Karpas-422 (cell line): ENCODE data around the gene AIG1. TPM values are rescaled to one million over a fixed set of nuclear protein-coding genes. Genes with fewer than 3 reads are reported as not detected.
A peak's percentile ranks its signal among the peaks of the same experiment; 100 is the strongest.
"Not testable (repeated sequence)": the region's sequence is repeated elsewhere in the genome, so short reads cannot be mapped to it uniquely, and the experiment has no call there.

Experiments used
- DNase-seq: peaks from one replicate; pipeline ENCODE4 v3.0.0-alpha.2; 2015
- H2AFZ ChIP-seq: fragments of 200-600 bp; sonication (generic); 2 replicates; pipeline ENCODE4 v1.6.1; 2014; ENCODE audit warnings: antibody characterized with exemption, low read length, mixed read lengths
- H3K27ac ChIP-seq: fragments of 200-600 bp; sonication (generic); 2 replicates; pipeline ENCODE4 v1.5.1; 2014; ENCODE audit warnings: mild to moderate bottlenecking, low read length, moderate library complexity
- H3K27me3 ChIP-seq: fragments of 200-600 bp; sonication (generic); 2 replicates; pipeline ENCODE4 v1.6.1; 2014; ENCODE audit warnings: low read length, mixed read lengths
- H3K36me3 ChIP-seq: fragments of 200-600 bp; sonication (generic); 2 replicates; pipeline ENCODE4 v1.6.1; 2014; ENCODE audit warnings: low read length, mixed read lengths; ENCODE audit not compliant: insufficient read depth
- H3K4me1 ChIP-seq: fragments of 200-600 bp; sonication (generic); 2 replicates; pipeline ENCODE4 v1.6.1; 2014; ENCODE audit warnings: mild to moderate bottlenecking, low read length, mixed read lengths
- H3K4me2 ChIP-seq: fragments of 200-600 bp; sonication (generic); 2 replicates; pipeline ENCODE4 v1.6.1; 2014; ENCODE audit warnings: low read length, low read depth, mild to moderate bottlenecking; ENCODE audit not compliant: poor library complexity, severe bottlenecking
- H3K4me3 ChIP-seq: fragments of 200-600 bp; sonication (generic); 2 replicates; pipeline ENCODE4 v1.5.1; 2014; ENCODE audit warnings: mild to moderate bottlenecking, antibody characterized with exemption, low read length, mixed read lengths
- H3K79me2 ChIP-seq: fragments of 200-600 bp; sonication (generic); 2 replicates; pipeline ENCODE4 v1.6.1; 2014; ENCODE audit warnings: mild to moderate bottlenecking, low read length, mixed read lengths
- H3K9ac ChIP-seq: fragments of 200-600 bp; sonication (generic); 2 replicates; pipeline ENCODE4 v1.6.0; 2014; ENCODE audit warnings: low read length
- H3K9me2 ChIP-seq: fragments of 200-600 bp; sonication (generic), shearing (Covaris generic); replicated peaks from 2 replicates; pipeline ENCODE4 v1.6.0; 2014; ENCODE audit warnings: mild to moderate bottlenecking, low read length, moderate library complexity; ENCODE audit not compliant: insufficient read depth
- H3K9me3 ChIP-seq: fragments of 300-700, 200-600 bp; sonication (generic); 2 replicates; pipeline ENCODE4 v1.6.1; 2014; ENCODE audit warnings: low read length, mixed read lengths
- H4K20me1 ChIP-seq: fragments of 200-600 bp; sonication (generic); 2 replicates; pipeline ENCODE4 v1.6.1; 2014; ENCODE audit warnings: mild to moderate bottlenecking, antibody characterized with exemption, low read length, low read depth; ENCODE audit not compliant: insufficient read depth
- total RNA-seq: library from RNA; depleted of rRNA; stranded (reverse); fragments of >200 nt; shearing (Covaris generic); gene quantifications from 2 replicates; pipeline ENCODE4 v1.2.3, GENCODE V29; 2014; ENCODE audit warnings: low replicate concordance

Gene AIG1
- total RNA-seq, 1 experiment from 2014 or later, result 10.2 TPM

DNA sequence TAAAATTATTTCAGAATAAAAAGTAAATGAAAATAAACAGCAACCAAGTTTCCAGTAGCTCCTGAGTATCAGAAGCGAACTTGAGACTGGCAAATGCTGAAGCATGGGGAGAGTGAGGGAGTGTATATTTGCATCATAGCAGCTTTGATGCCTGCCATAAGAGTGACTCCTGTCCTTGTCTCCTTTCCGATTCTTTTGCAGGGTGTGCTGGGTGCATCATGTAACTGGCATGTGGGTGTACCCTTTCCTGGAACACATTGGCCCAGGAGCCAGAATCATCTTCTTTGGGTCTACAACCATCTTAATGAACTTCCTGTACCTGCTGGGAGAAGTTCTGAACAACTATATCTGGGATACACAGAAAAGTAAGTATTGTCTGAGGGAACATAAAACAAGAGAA lies 272.4 kb downstream of the AIG1 start:
- no peaks in the 10 kb centered on the region for H3K27me3 ChIP-seq
- no peaks in the 10 kb centered on the region for H4K20me1 ChIP-seq
- H3K27ac ChIP-seq, result no peak overlapping the region
- no peaks in the 10 kb centered on the region for H3K4me1 ChIP-seq
- no peaks in the 10 kb centered on the region for H3K79me2 ChIP-seq
- H3K9me2 ChIP-seq, result no peaks in the 10 kb centered on the region
- no peak overlapping the region for H3K9ac ChIP-seq
- DNase-seq, result no peak
- H3K36me3 ChIP-seq, result no peaks in the 10 kb centered on the region
- H3K4me3 ChIP-seq, result no peak overlapping the region
- H2AFZ ChIP-seq, result no peak overlapping the region
- H3K4me2 ChIP-seq, result no peak overlapping the region
- H3K9me3 ChIP-seq, result no peaks in the 10 kb centered on the region

DNA sequence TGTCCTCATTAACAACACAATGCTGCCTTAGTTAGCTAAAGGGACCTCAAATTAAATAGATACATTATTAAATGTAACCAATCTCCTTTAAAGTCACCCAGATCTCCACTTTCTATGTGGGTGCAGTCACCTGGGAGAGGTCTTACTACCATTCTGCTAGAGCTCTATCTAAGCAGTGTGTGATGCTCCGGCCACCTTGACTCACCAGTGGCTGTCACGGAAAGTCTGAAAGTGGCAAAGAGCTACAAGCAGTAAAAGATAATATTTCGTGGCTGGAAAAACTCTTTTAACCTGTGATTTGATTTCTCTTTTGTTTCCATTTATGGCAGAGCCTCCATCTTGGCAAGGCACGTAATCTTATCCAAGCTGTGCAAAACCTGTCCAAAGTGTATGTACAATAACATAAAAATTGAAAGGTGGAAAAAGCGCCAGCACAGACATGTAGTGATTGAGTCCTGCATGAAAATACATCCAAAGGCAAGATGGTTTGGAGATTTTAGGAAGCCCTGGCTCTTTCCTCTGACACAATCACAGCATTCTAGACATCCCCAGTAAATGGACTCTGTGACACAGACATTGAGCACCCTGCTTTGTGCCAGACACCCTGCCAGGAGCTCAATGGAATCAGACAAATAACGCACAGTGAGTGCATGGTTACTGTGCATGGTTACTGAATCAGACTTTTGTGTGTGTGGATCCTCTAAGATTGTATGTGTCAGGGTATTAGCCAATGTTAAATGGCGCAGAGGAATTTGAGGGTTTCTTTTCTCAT lies 273.2 kb downstream of the AIG1 start:
- no peak for DNase-seq
- H3K4me1 ChIP-seq, result no peaks in the 10 kb centered on the region

DNA sequence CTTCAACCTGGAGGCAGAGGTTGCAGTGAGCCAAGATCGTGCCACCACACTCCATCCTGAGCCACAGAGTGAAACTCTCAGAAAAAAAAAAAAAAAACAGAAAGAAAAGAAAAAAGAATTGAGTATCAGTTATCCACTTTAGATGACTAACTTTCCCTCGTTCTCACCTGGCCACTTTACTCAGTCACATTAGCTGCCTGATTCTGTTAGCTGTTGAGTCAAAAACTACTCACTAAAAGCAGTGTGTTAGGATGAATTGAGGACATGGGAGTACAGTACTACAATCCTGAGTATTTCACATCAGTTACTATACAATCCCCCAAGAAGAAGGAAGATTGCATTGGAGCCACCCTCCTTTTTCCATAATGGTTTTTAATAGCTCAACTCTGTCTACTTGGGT lies 275.2 kb downstream of the AIG1 start:
- Histone ChIP-seq H3K36me3 (no peaks in the 10 kb centered on the region), H3K4me2 (no peak overlapping the region), H3K4me3 (no peak overlapping the region), H3K27me3 (no peaks in the 10 kb centered on the region), H3K4me1 (no peaks in the 10 kb centered on the region), H3K27ac (no peak overlapping the region), H4K20me1 (no peaks in the 10 kb centered on the region), H3K9me2 (no peaks in the 10 kb centered on the region), H2AFZ (no peak overlapping the region), H3K9ac (no peak overlapping the region), H3K79me2 (no peaks in the 10 kb centered on the region), H3K9me3 (no peaks in the 10 kb centered on the region)
- DNase-seq, result no peak

More for the DNA sequence above, 273.2 kb downstream of the AIG1 start:
- no peak overlapping the region for H3K4me2 ChIP-seq
- no peaks in the 10 kb centered on the region for H4K20me1 ChIP-seq
- no peaks in the 10 kb centered on the region for H3K9me3 ChIP-seq
- H3K9ac ChIP-seq, result no peak overlapping the region
- H2AFZ ChIP-seq, result no peak overlapping the region
- no peaks in the 10 kb centered on the region for H3K36me3 ChIP-seq
- no peaks in the 10 kb centered on the region for H3K9me2 ChIP-seq
- H3K79me2 ChIP-seq, result no peaks in the 10 kb centered on the region
- no peak overlapping the region for H3K4me3 ChIP-seq
- no peak overlapping the region for H3K27ac ChIP-seq
- no peaks in the 10 kb centered on the region for H3K27me3 ChIP-seq

DNA sequence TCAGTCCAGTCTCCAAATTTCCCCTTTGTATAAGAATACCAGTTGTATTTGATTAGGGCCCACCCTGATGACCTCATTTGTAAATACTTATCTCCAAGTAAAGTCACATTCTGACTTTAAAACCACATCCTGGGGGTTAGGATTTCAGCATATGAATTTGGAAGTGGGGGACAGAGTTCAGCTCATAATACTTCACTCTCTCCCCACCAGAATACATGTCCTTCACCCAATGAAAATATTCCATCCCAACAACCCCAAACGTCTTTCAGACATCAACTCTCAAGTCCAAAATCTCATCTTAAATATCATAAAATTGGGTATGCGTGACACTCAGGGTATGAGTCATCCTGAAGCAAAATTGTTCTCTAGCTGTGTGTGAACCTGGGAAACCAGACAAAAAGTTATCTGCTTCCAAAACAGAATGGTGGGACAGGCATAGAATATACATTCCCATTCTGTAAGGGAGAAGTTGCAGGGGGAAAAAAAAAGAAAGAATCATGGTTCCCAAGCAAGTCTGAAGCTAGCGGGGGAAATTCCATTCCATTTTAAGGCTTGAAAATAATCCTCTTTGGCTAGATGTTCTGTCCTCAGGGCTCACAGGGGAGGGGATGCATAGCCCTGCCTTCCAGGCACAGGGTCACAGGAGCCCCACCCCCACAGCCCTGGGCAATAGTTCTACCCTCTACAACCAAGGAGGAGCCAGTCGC lies 275.9 kb downstream of the AIG1 start:
- no peaks in the 10 kb centered on the region for H3K36me3 ChIP-seq

DNA sequence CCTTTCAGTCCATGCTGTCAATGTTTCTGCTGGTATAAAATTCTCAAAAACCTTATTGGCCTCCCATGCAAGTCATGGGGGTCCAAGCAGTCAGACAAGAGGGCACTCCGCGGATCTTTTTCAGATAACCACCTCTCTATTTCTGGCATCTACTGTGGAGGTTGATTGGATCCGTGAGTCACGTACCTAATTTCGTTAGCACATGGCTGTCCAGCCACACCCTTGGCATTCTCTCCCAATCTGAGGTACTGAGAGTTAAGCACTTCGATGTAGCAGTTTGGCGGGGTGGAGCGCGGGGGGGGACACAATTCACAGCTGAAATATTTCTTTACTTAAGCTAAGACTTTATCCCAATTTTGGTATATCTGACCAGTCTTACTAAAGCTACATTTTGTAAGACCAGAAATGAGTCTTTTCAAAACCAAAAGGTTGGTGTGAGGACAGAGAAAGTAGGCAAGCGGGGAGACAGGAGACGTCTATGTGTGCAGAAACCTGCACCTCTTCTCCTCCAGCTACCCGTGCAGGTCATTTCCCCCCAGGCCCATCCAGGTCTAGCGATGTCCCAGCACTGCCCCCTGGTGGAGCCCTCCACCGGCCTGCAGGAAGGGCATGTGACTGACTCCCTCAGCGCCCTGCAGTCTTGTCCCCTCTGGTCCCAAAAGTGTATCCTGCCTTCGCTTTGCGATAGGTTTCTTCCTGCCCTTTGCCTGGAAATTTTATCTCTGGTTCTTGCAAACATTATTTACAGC lies 276.7 kb downstream of the AIG1 start:
- no peaks in the 10 kb centered on the region for H3K9me3 ChIP-seq
- H3K4me1 ChIP-seq, result no peaks in the 10 kb centered on the region
- peak; percentile 85 for DNase-seq
- H3K4me2 ChIP-seq, result no peak overlapping the region
- no peak overlapping the region for H3K27ac ChIP-seq
- no peaks in the 10 kb centered on the region for H3K79me2 ChIP-seq
- H3K4me3 ChIP-seq, result no peak overlapping the region
- no peak overlapping the region for H2AFZ ChIP-seq
- H3K36me3 ChIP-seq, result no peaks in the 10 kb centered on the region
- H3K9me2 ChIP-seq, result no peaks in the 10 kb centered on the region
- H4K20me1 ChIP-seq, result no peaks in the 10 kb centered on the region
- H3K9ac ChIP-seq, result no peak overlapping the region
- no peaks in the 10 kb centered on the region for H3K27me3 ChIP-seq

More for the DNA sequence above, 275.9 kb downstream of the AIG1 start:
- Histone ChIP-seq H3K4me3 (no peak overlapping the region), H4K20me1 (no peaks in the 10 kb centered on the region), H3K79me2 (no peaks in the 10 kb centered on the region), H3K9me2 (no peaks in the 10 kb centered on the region), H3K9ac (no peak overlapping the region), H3K9me3 (no peaks in the 10 kb centered on the region), H3K27me3 (no peaks in the 10 kb centered on the region), H3K4me2 (no peak overlapping the region), H2AFZ (no peak overlapping the region), H3K27ac (no peak overlapping the region), H3K4me1 (no peaks in the 10 kb centered on the region)
- DNase-seq, result no peak

DNA sequence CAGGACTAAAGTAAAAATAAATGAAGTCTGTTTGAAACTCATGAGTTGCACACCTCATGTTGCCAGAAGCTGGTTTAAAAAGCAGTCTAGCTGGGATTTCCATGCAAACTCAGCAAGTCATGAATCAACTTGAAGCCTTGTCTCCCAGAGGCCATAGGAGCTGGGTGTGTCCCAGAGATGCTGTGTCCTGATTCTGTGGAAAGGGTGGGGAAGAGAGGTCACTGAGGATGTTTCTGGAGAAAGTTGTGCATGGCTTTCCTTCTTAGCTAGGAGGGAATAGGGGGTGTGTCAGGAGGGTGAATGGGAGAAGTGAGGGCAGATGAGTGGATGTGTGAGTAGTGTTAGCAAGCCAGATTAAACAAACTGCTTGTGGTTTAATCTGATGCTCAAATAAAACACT lies 278.5 kb downstream of the AIG1 start:
- Histone ChIP-seq H3K36me3 (no peaks in the 10 kb centered on the region), H4K20me1 (no peaks in the 10 kb centered on the region), H3K79me2 (no peaks in the 10 kb centered on the region), H3K9ac (no peak overlapping the region), H3K27ac (no peak overlapping the region), H2AFZ (no peak overlapping the region), H3K27me3 (no peaks in the 10 kb centered on the region), H3K4me2 (no peak overlapping the region), H3K4me1 (no peaks in the 10 kb centered on the region), H3K4me3 (no peak overlapping the region), H3K9me2 (no peaks in the 10 kb centered on the region), H3K9me3 (no peaks in the 10 kb centered on the region)
- no peak for DNase-seq

DNA sequence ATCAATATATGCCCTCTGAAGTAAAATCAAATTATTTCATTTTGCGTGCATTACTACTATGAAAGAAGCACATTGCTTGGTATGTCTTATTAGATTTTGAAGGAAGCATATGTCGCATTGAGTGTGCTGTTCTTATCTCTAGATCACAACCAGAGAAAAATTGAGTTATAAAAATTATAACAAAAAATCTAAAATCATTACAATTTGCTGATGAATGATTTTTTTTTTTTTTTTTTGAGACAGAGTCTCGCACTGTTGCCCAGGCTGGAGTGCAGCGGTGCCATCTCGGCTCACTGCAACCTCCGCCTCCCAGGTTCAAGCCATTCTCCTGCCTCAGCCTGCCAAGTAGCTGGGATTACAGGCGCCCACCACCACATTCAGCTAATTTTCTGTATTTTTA lies 284.8 kb downstream of the AIG1 start:
- H3K27me3 ChIP-seq, H3K36me3 ChIP-seq, H3K9ac ChIP-seq, H3K9me2 ChIP-seq, DNase-seq, H2AFZ ChIP-seq, H3K79me2 ChIP-seq, H3K4me1 ChIP-seq, H3K9me3 ChIP-seq, H4K20me1 ChIP-seq, H3K4me3 ChIP-seq, H3K4me2 ChIP-seq, H3K27ac ChIP-seq: not testable (repeated sequence)

DNA sequence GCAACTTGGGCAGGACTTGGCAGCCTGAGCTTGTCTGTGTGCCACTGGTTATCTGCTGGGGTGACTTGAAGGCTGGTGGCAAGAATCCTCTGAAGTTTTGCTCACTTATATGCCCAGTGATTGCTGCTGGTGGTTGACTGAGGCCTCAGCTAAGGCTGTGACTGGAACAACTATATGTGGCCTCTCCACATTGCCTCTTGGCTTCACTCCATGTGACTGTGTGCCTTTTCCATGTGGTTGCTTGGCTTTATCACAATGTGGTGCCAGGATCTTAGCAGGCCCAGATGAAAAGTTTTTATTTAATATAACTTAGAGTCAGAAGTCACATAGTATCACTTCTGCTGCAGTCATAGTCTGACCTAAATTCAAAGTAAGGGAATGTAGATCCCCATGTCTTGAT lies 285.3 kb downstream of the AIG1 start:
- Histone ChIP-seq H3K79me2 (no peaks in the 10 kb centered on the region), H3K36me3 (no peaks in the 10 kb centered on the region), H2AFZ (no peak overlapping the region), H4K20me1 (no peaks in the 10 kb centered on the region), H3K4me1 (no peaks in the 10 kb centered on the region), H3K4me3 (no peak overlapping the region), H3K27me3 (no peaks in the 10 kb centered on the region), H3K9ac (no peak overlapping the region), H3K9me2 (no peaks in the 10 kb centered on the region), H3K27ac (no peak overlapping the region), H3K9me3 (no peaks in the 10 kb centered on the region), H3K4me2 (no peak overlapping the region)
- no peak for DNase-seq
